ENCODE measurements around the gene FAM193A.

FAM193A gene

GRCh38 chr4:2638730-2639129 lies 102.3 kb downstream of the FAM193A start:
- Histone ChIP-seq H3K27me3 (ENCODE audit: low read depth, low read length) (no peaks in the 10 kb centered on the region), H3K4me2 (ENCODE audit: low read length) (no peak overlapping the region), H3K36me3 (replicated peaks; ENCODE audit: low read depth, low read length) (peaks cover 37% of the 10 kb centered on the region), H3K9ac (ENCODE audit: low read length) (no peak overlapping the region), H3K4me3 (ENCODE audit: low read length) (no peak overlapping the region), H2AFZ (ENCODE audit: low read depth, low read length) (no peak overlapping the region), H3K4me1 (ENCODE audit: low read length) (no peaks in the 10 kb centered on the region), H4K20me1 (ENCODE audit: insufficient read depth, low read length) (peaks cover 5% of the 10 kb centered on the region; the same call in 1 of the 2 replicates), H3K9me3 (ENCODE audit: insufficient read depth, low read length) (no peaks in the 10 kb centered on the region), H3K79me2 (ENCODE audit: low read length) (0 out of 2 replicates have a peak, but pooled peaks cover 4% of the 10 kb centered on the region), H3K27ac (ENCODE audit: low read length) (no peak overlapping the region)
- TF ChIP-seq EZH2phosphoT487 (IDR thresholded peaks at IDR 0.05; ENCODE audit: low read depth), result no peak
- TF ChIP-seq, protein P1, sequence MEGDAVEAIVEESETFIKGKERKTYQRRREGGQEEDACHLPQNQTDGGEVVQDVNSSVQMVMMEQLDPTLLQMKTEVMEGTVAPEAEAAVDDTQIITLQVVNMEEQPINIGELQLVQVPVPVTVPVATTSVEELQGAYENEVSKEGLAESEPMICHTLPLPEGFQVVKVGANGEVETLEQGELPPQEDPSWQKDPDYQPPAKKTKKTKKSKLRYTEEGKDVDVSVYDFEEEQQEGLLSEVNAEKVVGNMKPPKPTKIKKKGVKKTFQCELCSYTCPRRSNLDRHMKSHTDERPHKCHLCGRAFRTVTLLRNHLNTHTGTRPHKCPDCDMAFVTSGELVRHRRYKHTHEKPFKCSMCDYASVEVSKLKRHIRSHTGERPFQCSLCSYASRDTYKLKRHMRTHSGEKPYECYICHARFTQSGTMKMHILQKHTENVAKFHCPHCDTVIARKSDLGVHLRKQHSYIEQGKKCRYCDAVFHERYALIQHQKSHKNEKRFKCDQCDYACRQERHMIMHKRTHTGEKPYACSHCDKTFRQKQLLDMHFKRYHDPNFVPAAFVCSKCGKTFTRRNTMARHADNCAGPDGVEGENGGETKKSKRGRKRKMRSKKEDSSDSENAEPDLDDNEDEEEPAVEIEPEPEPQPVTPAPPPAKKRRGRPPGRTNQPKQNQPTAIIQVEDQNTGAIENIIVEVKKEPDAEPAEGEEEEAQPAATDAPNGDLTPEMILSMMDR (IDR thresholded peaks at IDR 0.05; ENCODE audit: low read depth, low read length), result no peak

GRCh38 chr4:2642968-2643367 lies 106.5 kb downstream of the FAM193A start:
- no peaks in the 10 kb centered on the region for H3K9me3 ChIP-seq (ENCODE audit: insufficient read depth, low read length)
- H3K4me2 ChIP-seq (ENCODE audit: low read length), result no peak overlapping the region
- H3K27ac ChIP-seq (ENCODE audit: low read length), result no peak overlapping the region
- H2AFZ ChIP-seq (ENCODE audit: low read depth, low read length), result no peak overlapping the region
- H3K4me1 ChIP-seq (ENCODE audit: low read length), result no peaks in the 10 kb centered on the region
- no peak overlapping the region for H3K4me3 ChIP-seq (ENCODE audit: low read length)
- no peak for TF ChIP-seq EZH2phosphoT487 (IDR thresholded peaks at IDR 0.05; ENCODE audit: low read depth)
- TF ChIP-seq, protein P1 (IDR thresholded peaks at IDR 0.05; ENCODE audit: low read depth, low read length), result no peak
- H3K9ac ChIP-seq (ENCODE audit: low read length), result no peak overlapping the region
- no peaks in the 10 kb centered on the region for H3K79me2 ChIP-seq (ENCODE audit: low read length)
- H3K27me3 ChIP-seq (ENCODE audit: low read depth, low read length), result no peaks in the 10 kb centered on the region
- H4K20me1 ChIP-seq (ENCODE audit: insufficient read depth, low read length), result no peaks in the 10 kb centered on the region
- peaks cover 38% of the 10 kb centered on the region for H3K36me3 ChIP-seq (replicated peaks; ENCODE audit: low read depth, low read length)

DNA sequence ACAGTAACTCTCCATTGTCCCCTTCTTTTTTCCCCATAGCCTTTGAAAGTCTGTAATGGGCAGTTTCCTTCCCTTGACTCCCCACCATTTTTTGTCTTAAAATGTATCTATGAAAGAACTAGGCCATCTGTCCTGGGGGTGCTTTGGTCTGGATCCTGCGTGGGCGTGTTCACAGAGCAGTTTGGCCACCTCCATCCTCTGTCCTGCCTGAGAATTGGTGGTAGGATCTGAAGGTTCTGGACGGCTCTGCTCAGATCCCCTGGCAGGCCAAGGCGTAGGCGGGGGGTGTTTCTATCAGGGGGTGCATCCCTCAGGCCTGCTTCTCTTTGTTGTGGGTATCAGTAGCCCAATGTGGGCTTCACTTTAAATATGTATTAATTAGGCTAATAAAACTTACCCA lies 107.1 kb downstream of the FAM193A start:
- H3K79me2 ChIP-seq (ENCODE audit: low read length), result no peaks in the 10 kb centered on the region
- H3K27ac ChIP-seq (ENCODE audit: low read length), result no peak overlapping the region
- H3K27me3 ChIP-seq (ENCODE audit: low read depth, low read length), result no peaks in the 10 kb centered on the region
- H3K4me2 ChIP-seq (ENCODE audit: low read length), result no peak overlapping the region
- no peak for TF ChIP-seq EZH2phosphoT487 (IDR thresholded peaks at IDR 0.05; ENCODE audit: low read depth)
- TF ChIP-seq, protein P1 (IDR thresholded peaks at IDR 0.05; ENCODE audit: low read depth, low read length), result no peak
- H2AFZ ChIP-seq (ENCODE audit: low read depth, low read length), result no peak overlapping the region
- H3K9ac ChIP-seq (ENCODE audit: low read length), result no peak overlapping the region
- H3K4me1 ChIP-seq (ENCODE audit: low read length), result no peaks in the 10 kb centered on the region
- no peaks in the 10 kb centered on the region for H3K9me3 ChIP-seq (ENCODE audit: insufficient read depth, low read length)
- H3K36me3 ChIP-seq (replicated peaks; ENCODE audit: low read depth, low read length), result peaks cover 38% of the 10 kb centered on the region
- no peaks in the 10 kb centered on the region for H4K20me1 ChIP-seq (ENCODE audit: insufficient read depth, low read length)
- H3K4me3 ChIP-seq (ENCODE audit: low read length), result no peak overlapping the region

GRCh38 chr4:2646396-2647149 lies 110.1 kb downstream of the FAM193A start:
- no peaks in the 10 kb centered on the region for H3K9me3 ChIP-seq (ENCODE audit: insufficient read depth, low read length)
- H2AFZ ChIP-seq (ENCODE audit: low read depth, low read length), result no peak overlapping the region
- no peak overlapping the region for H3K4me3 ChIP-seq (ENCODE audit: low read length)
- no peaks in the 10 kb centered on the region for H3K79me2 ChIP-seq (ENCODE audit: low read length)
- no peaks in the 10 kb centered on the region for H4K20me1 ChIP-seq (ENCODE audit: insufficient read depth, low read length)
- no peaks in the 10 kb centered on the region for H3K4me1 ChIP-seq (ENCODE audit: low read length)
- H3K27me3 ChIP-seq (ENCODE audit: low read depth, low read length), result no peaks in the 10 kb centered on the region
- H3K27ac ChIP-seq (ENCODE audit: low read length), result no peak overlapping the region
- H3K9ac ChIP-seq (ENCODE audit: low read length), result no peak overlapping the region
- no peak overlapping the region for H3K4me2 ChIP-seq (ENCODE audit: low read length)
- peaks cover 30% of the 10 kb centered on the region for H3K36me3 ChIP-seq (replicated peaks; ENCODE audit: low read depth, low read length)
- TF ChIP-seq, protein P1 (IDR thresholded peaks at IDR 0.05; ENCODE audit: low read depth, low read length), result no peak
- TF ChIP-seq EZH2phosphoT487 (IDR thresholded peaks at IDR 0.05; ENCODE audit: low read depth), result no peak

Data from OCI-LY3 (cell line).